HFFc6 (cell line): ENCODE data around the gene SRRM4. TPM values are rescaled to one million over a fixed set of nuclear protein-coding genes. Genes with fewer than 3 reads are reported as not detected.

Source experiments
- DNase-seq: peaks from one replicate; pipeline ENCODE4 v3.0.0-alpha.2; 2018
- H3K27ac Mint-ChIP-seq: 2 replicates; pipeline ENCODE4 v1.8.0; 2020; ENCODE audit warnings: mild to moderate bottlenecking, mixed read lengths
- H3K27me3 Mint-ChIP-seq: 2 replicates; pipeline ENCODE4 v1.8.0; 2021; ENCODE audit warnings: mild to moderate bottlenecking, moderate library complexity, mixed read lengths; ENCODE audit not compliant: insufficient read depth
- H3K36me3 Mint-ChIP-seq: 2 replicates; pipeline ENCODE4 v1.8.0; 2021; ENCODE audit warnings: low read depth, mixed read lengths
- H3K4me1 Mint-ChIP-seq: 2 replicates; pipeline ENCODE4 v1.8.0; 2020; ENCODE audit warnings: low read depth, mixed read lengths
- H3K4me3 Mint-ChIP-seq: 2 replicates; pipeline ENCODE4 v1.8.0; 2020; ENCODE audit warnings: mild to moderate bottlenecking, moderate library complexity, mixed read lengths
- H3K9me3 Mint-ChIP-seq: 2 replicates; pipeline ENCODE4 v1.8.0; 2020; ENCODE audit warnings: mild to moderate bottlenecking, mixed read lengths
- total RNA-seq, 6 experiments: library from RNA; stranded (reverse); fragmentation: NEBNext Ultra II Directional; extraction: Animal tissue kit (Norgen Biotek cat#: 25700); gene quantifications; 2 replicates in 1 of 6; 3 replicates in 5 of 6; pipeline ENCODE4 v1.2.3, GENCODE V29; 2021
- TF ChIP-seq, protein P1 (sequence below): fragments of 200-600 bp; sonication (generic); IDR thresholded peaks from 2 replicates; pipeline ENCODE4 v1.5.0; 2021; ENCODE audit warnings: antibody characterized with exemption, mild to moderate bottlenecking

SRRM4 gene
- total RNA-seq, 6 experiments from 2014 or later: not detected

DNA sequence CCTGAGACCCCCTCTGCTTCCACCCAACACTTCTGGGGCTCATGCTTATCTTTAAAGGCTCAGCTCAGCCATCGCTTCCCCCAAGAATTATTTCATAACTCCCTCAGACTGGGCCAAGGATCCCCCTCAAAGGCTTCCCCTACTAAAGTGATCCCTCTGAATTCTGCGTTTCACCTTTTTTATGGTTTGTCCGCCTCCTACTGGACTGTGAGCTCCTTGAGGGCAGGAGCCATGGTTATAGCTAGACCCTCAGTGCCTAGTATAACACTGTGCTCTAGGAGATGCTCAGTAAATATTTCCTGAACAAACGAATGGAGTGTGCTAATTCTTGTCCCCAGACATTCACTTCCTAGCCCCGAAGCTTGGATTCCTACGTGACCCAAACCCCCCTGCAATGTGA is 20.5 kb upstream of the SRRM4 start:
- H3K36me3 Mint-ChIP-seq: 0 out of 2 replicates have a peak, but pooled peaks cover 5% of the 10 kb centered on the region
- peaks cover 2% of the 10 kb centered on the region; the same call in 1 of the 2 replicates for H3K27me3 Mint-ChIP-seq
- H3K4me1 Mint-ChIP-seq: no peaks in the 10 kb centered on the region
- DNase-seq: no peak
- no peak overlapping the region for H3K27ac Mint-ChIP-seq
- TF ChIP-seq, protein P1, sequence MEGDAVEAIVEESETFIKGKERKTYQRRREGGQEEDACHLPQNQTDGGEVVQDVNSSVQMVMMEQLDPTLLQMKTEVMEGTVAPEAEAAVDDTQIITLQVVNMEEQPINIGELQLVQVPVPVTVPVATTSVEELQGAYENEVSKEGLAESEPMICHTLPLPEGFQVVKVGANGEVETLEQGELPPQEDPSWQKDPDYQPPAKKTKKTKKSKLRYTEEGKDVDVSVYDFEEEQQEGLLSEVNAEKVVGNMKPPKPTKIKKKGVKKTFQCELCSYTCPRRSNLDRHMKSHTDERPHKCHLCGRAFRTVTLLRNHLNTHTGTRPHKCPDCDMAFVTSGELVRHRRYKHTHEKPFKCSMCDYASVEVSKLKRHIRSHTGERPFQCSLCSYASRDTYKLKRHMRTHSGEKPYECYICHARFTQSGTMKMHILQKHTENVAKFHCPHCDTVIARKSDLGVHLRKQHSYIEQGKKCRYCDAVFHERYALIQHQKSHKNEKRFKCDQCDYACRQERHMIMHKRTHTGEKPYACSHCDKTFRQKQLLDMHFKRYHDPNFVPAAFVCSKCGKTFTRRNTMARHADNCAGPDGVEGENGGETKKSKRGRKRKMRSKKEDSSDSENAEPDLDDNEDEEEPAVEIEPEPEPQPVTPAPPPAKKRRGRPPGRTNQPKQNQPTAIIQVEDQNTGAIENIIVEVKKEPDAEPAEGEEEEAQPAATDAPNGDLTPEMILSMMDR: no peak
- peaks cover 68% of the 10 kb centered on the region for H3K9me3 Mint-ChIP-seq
- H3K4me3 Mint-ChIP-seq: no peak overlapping the region

DNA sequence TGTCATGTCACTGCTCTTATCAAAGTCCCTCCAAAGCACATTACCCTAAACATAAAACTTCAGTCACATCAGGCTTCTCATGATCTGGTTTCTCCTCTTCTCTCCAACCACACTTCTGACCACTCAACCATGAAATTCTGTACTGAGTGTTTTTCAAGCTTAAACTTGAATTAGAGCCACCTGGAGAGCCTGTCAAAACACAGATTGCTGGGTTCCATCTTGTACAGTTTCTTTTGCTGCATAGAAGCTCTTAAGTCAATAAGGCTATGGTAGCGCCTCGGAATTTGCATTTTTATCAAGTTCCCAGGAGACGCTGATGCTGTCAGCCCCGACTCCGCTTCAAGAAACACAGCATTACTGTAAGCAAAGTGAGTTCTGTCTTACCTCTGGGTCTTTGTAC is 16.4 kb upstream of the SRRM4 start:
- no peak for DNase-seq
- H3K4me1 Mint-ChIP-seq: no peaks in the 10 kb centered on the region
- no peak overlapping the region for H3K4me3 Mint-ChIP-seq
- no peak overlapping the region for H3K27ac Mint-ChIP-seq
- peaks cover 63% of the 10 kb centered on the region for H3K9me3 Mint-ChIP-seq
- peaks cover 2% of the 10 kb centered on the region; the same call in 1 of the 2 replicates for H3K27me3 Mint-ChIP-seq
- TF ChIP-seq, protein P1: no peak
- 0 out of 2 replicates have a peak, but pooled peaks cover 5% of the 10 kb centered on the region for H3K36me3 Mint-ChIP-seq

DNA sequence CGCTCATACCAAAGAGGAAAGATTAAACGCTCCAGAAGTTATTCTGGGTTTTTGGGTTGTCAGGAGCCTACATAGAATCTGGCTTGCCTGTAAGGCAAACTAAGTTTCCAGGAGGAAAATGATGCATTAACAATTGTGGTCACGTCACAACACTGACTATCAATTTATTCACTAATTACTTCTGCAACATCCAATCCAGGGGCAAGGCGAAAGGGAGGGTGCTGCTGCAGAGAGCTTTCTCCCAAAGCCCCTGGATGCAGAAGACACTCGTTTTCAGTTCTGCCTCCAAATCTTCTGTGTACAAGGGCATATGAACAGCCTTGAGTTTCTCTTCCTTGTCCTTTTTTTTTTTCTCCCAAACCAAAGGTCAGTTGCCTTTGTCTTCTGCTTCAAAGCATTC is 10.5 kb upstream of the SRRM4 start:
- no peaks in the 10 kb centered on the region for H3K4me1 Mint-ChIP-seq
- no peaks in the 10 kb centered on the region for H3K27me3 Mint-ChIP-seq
- no peak for DNase-seq
- peaks cover 48% of the 10 kb centered on the region for H3K9me3 Mint-ChIP-seq
- H3K27ac Mint-ChIP-seq: no peak overlapping the region
- TF ChIP-seq, protein P1: no peak
- H3K36me3 Mint-ChIP-seq: no peaks in the 10 kb centered on the region
- no peak overlapping the region for H3K4me3 Mint-ChIP-seq

DNA sequence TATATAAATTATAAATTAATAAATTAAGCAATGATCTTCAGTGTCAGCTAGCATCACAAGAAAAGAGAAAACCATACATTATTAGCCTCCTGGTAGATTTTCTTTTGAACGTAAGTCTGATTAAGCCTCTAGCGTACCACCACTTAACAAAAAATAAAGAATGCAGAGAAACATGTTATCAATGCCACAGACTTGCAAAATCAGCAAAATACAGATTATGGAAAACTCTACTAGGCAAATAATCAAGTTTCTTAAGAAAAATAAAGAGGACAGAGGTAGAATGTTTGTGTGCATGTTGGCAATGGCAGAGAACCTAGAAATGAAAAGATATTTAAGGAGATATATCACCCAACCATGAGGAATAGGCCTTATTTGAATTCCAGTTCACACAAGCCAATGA is 8.4 kb upstream of the SRRM4 start:
- no peaks in the 10 kb centered on the region for H3K36me3 Mint-ChIP-seq
- peaks cover 53% of the 10 kb centered on the region for H3K9me3 Mint-ChIP-seq
- no peak overlapping the region for H3K4me3 Mint-ChIP-seq
- H3K27me3 Mint-ChIP-seq: no peaks in the 10 kb centered on the region
- no peak for DNase-seq
- no peaks in the 10 kb centered on the region for H3K4me1 Mint-ChIP-seq
- TF ChIP-seq, protein P1: no peak
- H3K27ac Mint-ChIP-seq: no peak overlapping the region

DNA sequence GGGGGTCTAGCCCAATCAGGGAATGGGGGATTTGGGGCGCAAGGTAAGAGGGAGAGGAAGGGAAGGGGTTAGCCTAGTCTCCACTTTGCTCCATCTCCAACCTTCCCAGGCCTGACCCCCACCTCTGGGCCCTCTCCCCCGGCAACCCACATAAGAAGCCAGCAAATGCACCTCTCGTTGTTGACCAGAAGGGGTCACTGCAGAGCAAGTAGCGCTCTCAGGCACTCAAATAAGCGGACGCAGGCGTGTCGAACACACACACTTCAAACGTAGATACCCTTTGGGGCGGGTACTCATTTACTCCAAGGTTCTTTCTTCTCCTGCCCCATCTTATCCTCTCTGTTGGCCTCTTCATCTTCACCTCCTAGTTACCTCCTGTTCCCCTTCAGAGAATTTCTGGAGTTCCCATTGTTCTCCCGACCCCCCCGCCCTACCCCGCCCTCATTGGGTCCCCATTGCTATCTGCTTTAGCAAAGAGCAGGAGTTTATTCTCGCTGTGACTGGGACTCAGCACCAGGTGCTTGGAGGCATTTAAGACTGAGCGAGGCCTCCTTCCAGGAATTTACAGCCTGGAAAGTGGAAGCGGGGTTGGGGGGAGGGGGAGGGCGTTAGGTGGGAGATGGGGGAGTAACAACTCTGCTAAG is 1.5 kb upstream of the SRRM4 start:
- H3K4me3 Mint-ChIP-seq: no peak overlapping the region
- H3K36me3 Mint-ChIP-seq: no peaks in the 10 kb centered on the region
- no peaks in the 10 kb centered on the region for H3K4me1 Mint-ChIP-seq
- DNase-seq: no peak
- H3K9me3 Mint-ChIP-seq: peaks cover 26% of the 10 kb centered on the region
- TF ChIP-seq, protein P1: peak; percentile 67
- H3K27ac Mint-ChIP-seq: no peak overlapping the region
- H3K27me3 Mint-ChIP-seq: peaks cover 3% of the 10 kb centered on the region
